Activated T-helper 1 cell treated with anti-CD3 and anti-CD28 coated beads, Interleukin-2, amount 50 U/mL, for 16 hours (primary cell): Measurements from ENCODE around the gene LRP2BP.
"Not testable (repeated sequence)": the region's sequence is repeated elsewhere in the genome, so short reads cannot be mapped to it uniquely, and the experiment has no call there.

Experiments
- DNase-seq, 2 donors: peaks; one replicate each; pipeline ENCODE4 v3.0.0-alpha.2; 2020; ENCODE audit warnings: low read depth in 1 of 2, low spot score in 1 of 2

The LRP2BP gene

DNA sequence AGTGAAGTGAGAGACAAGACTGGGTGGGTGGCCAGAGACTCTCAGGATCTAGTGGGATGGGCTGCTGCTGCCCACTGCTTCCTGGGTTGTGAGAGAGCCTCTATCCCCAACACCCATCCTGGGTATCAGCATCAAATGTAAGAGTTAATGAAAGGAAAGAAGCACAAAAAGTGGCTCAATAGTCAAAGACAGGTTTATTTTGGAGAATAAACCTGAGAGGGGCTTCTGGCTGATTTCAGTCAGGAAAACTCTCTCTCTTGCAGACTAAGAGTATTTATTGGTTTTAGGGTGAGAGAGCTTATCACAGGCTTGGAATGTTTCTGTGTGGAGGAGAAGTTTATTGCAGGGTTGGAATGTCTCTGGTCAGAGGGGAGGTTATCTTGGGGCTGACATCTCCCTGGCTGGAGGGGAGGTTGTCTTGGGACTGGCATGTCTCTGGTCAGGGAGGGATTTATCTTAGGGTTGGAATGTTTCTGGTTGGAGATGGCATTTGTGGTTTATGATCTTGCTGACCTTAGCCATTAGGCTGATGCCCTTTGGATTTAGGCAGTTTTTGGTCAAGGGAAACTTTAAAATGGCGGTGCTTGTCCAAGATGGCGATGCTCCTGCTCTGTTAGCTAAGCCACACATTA is 65.7 kb downstream of the LRP2BP start:
- not testable (repeated sequence) for DNase-seq

DNA sequence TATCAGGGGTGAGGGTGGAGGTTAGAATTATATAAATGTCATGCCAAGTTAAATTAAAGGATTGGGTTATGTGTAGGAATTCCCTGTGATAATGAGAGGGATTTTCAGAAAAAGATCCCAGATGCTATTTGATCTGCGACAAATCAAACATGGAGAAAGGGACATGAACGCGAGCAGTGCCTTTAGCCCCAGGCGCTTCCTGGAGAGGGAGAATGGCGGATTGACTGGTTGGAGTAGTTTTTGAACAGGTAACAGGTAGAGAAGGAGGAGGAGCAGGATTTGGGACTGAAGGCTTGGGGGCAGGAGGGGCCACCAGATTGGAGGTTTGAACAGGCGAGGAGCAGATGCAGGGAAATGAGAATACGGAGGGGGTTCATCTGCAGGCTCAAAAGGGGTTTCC is 67.1 kb downstream of the LRP2BP start:
- DNase-seq: no peak

DNA sequence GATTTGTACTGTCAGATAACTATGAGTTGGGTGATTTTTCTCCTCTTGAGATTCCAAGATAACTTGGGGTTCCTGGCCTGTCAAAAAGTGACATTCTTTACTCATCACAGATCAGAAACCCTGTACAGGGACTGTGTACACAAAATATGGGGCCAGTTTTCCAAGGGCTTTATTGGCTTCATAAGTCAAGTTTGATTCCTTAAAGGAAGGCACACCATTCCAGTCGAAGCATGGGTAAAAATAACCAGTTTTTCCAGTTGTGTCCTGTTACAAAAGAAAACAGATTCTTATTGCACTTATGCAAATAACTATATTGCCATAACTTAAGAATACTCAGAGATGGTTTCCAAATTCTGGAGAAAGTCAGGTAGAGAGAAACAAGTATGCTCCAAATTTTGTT is 70.0 kb downstream of the LRP2BP start:
- DNase-seq: not testable (repeated sequence)

DNA sequence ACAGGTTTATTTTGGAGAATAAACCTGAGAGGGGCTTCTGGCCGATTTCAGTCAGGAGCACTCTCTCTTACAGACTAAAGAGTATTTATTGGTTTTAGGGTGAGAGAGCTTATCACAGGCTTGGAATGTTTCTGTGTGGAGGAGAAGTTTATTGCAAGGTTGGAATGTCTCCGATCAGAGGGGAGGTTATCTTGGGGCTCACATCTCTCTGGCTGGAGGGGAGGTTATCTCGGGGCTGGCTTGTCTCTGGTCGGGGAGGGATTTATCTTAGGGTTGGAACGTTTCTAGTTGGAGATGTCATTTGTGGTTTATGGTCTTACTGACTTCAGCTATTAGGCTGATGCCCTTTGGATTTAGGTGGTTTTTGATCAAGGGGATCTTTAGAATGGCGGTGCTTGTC is 71.4 kb downstream of the LRP2BP start:
- DNase-seq: not testable (repeated sequence)

DNA sequence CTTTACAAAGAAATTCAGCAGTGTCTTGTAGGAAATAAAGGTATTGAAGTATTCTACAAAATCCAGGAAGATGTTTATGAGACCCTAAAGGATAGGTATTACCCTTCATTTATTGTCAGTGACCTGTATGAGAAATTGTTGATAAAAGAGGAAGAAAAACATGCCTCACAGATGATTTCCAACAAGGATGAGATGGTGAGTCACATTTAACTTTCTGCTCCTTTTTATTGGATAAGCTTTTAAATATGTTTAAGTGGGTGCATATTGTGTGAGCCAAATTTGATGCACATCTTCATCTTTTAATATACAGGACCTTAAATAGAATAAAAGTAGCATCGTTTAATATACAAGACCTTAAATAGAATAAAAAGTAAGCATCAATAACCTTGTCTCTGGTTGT is 72.1 kb downstream of the LRP2BP start:
- no peak for DNase-seq

DNA sequence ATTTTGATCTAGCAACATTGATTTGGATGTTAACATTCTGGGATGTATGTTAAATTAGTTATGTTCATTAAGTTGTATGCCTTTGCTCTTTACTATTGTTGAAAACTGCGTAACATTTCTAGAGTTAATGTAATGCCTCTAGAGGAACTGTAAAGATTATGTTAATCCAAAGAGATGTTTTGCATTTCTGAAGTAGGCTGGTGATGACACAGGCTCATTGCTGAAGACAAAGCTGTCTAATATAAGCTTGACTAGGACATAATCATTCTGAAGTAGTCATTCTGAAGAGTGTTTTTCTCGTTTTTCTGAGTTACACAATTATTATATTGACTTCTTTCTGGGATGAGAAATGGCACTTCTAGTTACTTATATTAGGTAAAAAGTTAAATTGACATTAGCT is 72.9 kb downstream of the LRP2BP start:
- DNase-seq: no peak

DNA sequence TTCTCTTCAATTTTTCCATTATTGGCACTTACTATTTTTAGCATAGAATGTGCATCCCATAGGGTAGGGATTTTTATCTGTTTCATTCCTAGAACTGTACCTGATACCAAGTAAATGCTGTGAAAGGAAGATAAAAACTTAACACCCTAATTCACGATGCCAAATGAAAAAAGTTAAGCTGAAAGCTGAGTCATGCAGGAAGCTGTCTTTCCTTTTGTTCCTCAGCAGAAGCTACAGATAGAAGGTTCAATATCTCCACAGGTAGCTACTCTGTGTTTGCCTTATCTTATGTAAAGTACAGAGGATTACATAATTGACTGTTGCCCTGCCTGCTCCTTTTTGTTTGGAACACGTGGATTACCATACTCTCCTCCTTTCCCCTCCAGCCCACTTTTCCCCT is 77.0 kb downstream of the LRP2BP start:
- no peak for DNase-seq

DNA sequence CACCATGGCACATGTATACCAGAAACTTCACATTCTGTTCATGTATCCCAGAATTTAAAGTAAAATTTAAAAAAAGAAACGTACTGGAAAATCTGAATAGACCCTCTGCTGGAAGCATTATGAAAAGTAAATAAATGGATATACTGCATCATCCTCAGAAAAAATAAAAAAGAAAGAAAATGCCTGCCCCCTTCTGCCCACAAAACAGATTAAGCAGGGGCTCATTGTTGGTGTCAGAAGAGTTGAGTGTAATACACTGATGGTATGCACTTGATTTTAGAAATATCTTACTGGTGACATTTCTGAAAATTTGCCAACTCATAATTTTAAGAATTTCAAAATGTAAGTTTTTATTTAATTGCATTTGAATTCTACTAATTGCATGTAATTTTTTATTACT is 77.8 kb downstream of the LRP2BP start:
- DNase-seq: no peak

DNA sequence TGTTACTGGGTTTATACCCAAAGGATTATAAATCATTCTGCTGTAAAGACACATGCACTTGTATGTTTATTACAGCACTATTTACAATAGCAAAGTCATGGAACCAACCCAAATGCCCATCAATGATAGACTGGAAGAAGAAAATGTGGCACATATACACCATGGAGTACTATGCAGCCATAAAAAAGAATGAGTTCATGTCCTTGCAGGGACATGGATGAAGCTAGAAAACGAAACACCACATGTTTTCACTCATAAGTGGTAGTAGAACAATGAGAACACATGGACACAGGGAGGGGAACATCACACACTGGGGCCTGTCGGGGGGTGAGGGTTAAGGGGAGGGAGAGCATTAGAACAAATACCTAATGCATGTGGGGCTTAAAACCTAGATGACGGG is 78.3 kb downstream of the LRP2BP start:
- DNase-seq: not testable (repeated sequence)
